IMR-90 (cell line): ENCODE results near the gene SUSD6. TPM values are rescaled to one million over a fixed set of nuclear protein-coding genes. Genes with fewer than 3 reads are reported as not detected.

ENCODE experiments used
- ATAC-seq: fragments of 200-7000 bp; cut with Tn5 transposase; 2 replicates; pipeline ENCODE4 v1.9.1; 2020; ENCODE audit warnings: low read depth, mild to moderate bottlenecking, moderate library complexity
- BruUV-seq: library from RNA; stranded (reverse); fragments of 400-500 nt; replicated peaks from 2 replicates; lab custom pipeline; 2021; lab: Mats Ljungman, UMichigan
- CTCF ChIA-PET: fragments of 300-600 bp; formaldehyde crosslinking; extraction: SDS; loops from one replicate; lab custom pipeline; 2021; ENCODE audit warnings: antibody characterized with exemption; lab: Yijun Ruan, JAX
- POLR2A ChIA-PET: fragments of 300-600 bp; sonication (Branson Sonifier 250); formaldehyde crosslinking; loops from one replicate; lab custom pipeline; 2022; ENCODE audit warnings: antibody characterized with exemption; ENCODE audit not compliant: unreplicated experiment; lab: Charles Lee
- DNase-seq: peaks from one replicate; pipeline ENCODE4 v3.0.0; 2013
- H2AFZ ChIP-seq: replicated peaks from 2 replicates; pipeline ENCODE3; 2013; ENCODE audit warnings: low read length, mild to moderate bottlenecking; ENCODE audit not compliant: poor library complexity
- H2AK5ac ChIP-seq: 2 replicates; pipeline ENCODE4 v1.6.1; 2013; ENCODE audit warnings: low read depth, low read length, inconsistent platforms
- H2AK9ac ChIP-seq: replicated peaks from 2 replicates; pipeline ENCODE3; 2013; ENCODE audit warnings: mild to moderate bottlenecking, low read depth, low read length, moderate library complexity; ENCODE audit not compliant: poor library complexity
- H2BK120ac ChIP-seq: 2 replicates; pipeline ENCODE4 v1.6.1; 2013; ENCODE audit warnings: low read depth, low read length, inconsistent platforms
- H2BK15ac ChIP-seq: 3 replicates; pipeline ENCODE4 v1.6.1; 2013; ENCODE audit warnings: low read depth, low read length, inconsistent platforms
- H2BK20ac ChIP-seq: 2 replicates; pipeline ENCODE4 v1.6.1; 2013; ENCODE audit warnings: low read depth, mild to moderate bottlenecking, inconsistent platforms, low read length, moderate library complexity
- H2BK5ac ChIP-seq: 2 replicates; pipeline ENCODE4 v1.6.1; 2013; ENCODE audit warnings: mild to moderate bottlenecking, low read depth, low read length, inconsistent platforms; ENCODE audit not compliant: poor library complexity, severe bottlenecking
- H3K14ac ChIP-seq: replicated peaks from 2 replicates; pipeline ENCODE4 v1.6.1; 2013; ENCODE audit warnings: low read depth, low read length, inconsistent platforms
- H3K18ac ChIP-seq: 2 replicates; pipeline ENCODE4 v1.6.1; 2013; ENCODE audit warnings: low read depth, low read length, control low read depth
- H3K23ac ChIP-seq: 2 replicates; pipeline ENCODE4 v1.6.1; 2013; ENCODE audit warnings: low read depth, low read length, inconsistent platforms
- H3K27ac ChIP-seq: 2 replicates; pipeline ENCODE4 v1.5.1; 2013; ENCODE audit warnings: mild to moderate bottlenecking, control low read depth, low read length; ENCODE audit not compliant: insufficient read depth
- H3K27me3 ChIP-seq: 2 replicates; pipeline ENCODE4 v1.6.1; 2013; ENCODE audit warnings: low read length; ENCODE audit not compliant: control insufficient read depth, insufficient read depth
- H3K36me3 ChIP-seq: 2 replicates; pipeline ENCODE4 v1.6.1; 2013; ENCODE audit warnings: low read length, mixed read lengths; ENCODE audit not compliant: control insufficient read depth, insufficient read depth
- H3K4ac ChIP-seq: 2 replicates; pipeline ENCODE4 v1.6.1; 2013; ENCODE audit warnings: low read depth, low read length, inconsistent platforms
- H3K4me1 ChIP-seq: 2 replicates; pipeline ENCODE4 v1.6.1; 2013; ENCODE audit warnings: low read length, mixed read lengths; ENCODE audit not compliant: control insufficient read depth, insufficient read depth
- H3K4me2 ChIP-seq: 2 replicates; pipeline ENCODE4 v1.6.1; 2013; ENCODE audit warnings: low read depth, mild to moderate bottlenecking, control low read depth, low read length, moderate library complexity
- H3K4me3 ChIP-seq: 2 replicates; pipeline ENCODE4 v1.5.1; 2013; ENCODE audit warnings: low read depth, mild to moderate bottlenecking, control low read depth, low read length, moderate library complexity; ENCODE audit not compliant: insufficient read depth
- H3K56ac ChIP-seq: 2 replicates; pipeline ENCODE4 v1.6.1; 2013; ENCODE audit warnings: low read length, inconsistent platforms; ENCODE audit not compliant: insufficient read depth; ENCODE audit errors: extremely low read depth
- H3K79me1 ChIP-seq, 2 experiments: 2 replicates each; pipeline ENCODE4 v1.6.1; 2013; ENCODE audit warnings: low read length in 2 of 2, inconsistent platforms in 1 of 2, low read depth in 1 of 2
- H3K9ac ChIP-seq: 2 replicates; pipeline ENCODE4 v1.6.1; 2013; ENCODE audit warnings: low read depth, low read length, control low read depth
- H3K9me1 ChIP-seq: 2 replicates; pipeline ENCODE4 v1.6.1; 2013; ENCODE audit warnings: low read length, inconsistent platforms; ENCODE audit not compliant: insufficient read depth
- H3K9me3 ChIP-seq: 2 replicates; pipeline ENCODE4 v1.6.1; 2013; ENCODE audit warnings: low read length; ENCODE audit not compliant: control insufficient read depth, insufficient read depth
- H4K20me1 ChIP-seq: 2 replicates; pipeline ENCODE4 v1.6.1; 2013; ENCODE audit warnings: low read length, inconsistent platforms; ENCODE audit not compliant: insufficient read depth
- H4K5ac ChIP-seq: 2 replicates; pipeline ENCODE4 v1.6.1; 2013; ENCODE audit warnings: mild to moderate bottlenecking, low read depth, low read length, control low read depth
- H4K8ac ChIP-seq, 2 experiments: 2 replicates each; pipeline ENCODE4 v1.6.1; 2013; ENCODE audit warnings: low read depth in 2 of 2, low read length in 2 of 2, control low read depth in 1 of 2, inconsistent platforms in 1 of 2
- H4K91ac ChIP-seq: 2 replicates; pipeline ENCODE4 v1.6.1; 2013; ENCODE audit warnings: low read depth, low read length, inconsistent platforms; ENCODE audit not compliant: insufficient read depth
- BHLHE40 ChIP-seq: fragments of 150-350 bp; IDR thresholded peaks from 2 replicates; pipeline ENCODE4 v1.6.1; 2016; ENCODE audit warnings: mild to moderate bottlenecking, low read depth, low read length
- CEBPB ChIP-seq: IDR thresholded peaks from 2 replicates; pipeline ENCODE4 v1.6.1; 2012; ENCODE audit warnings: low read depth, low read length, improper control_type of control experiment
- CHD1 ChIP-seq: IDR thresholded peaks from 2 replicates; pipeline ENCODE4 v1.6.1; 2012; ENCODE audit warnings: low read depth, low read length, improper control_type of control experiment
- FOS ChIP-seq: fragments of 150-350 bp; IDR thresholded peaks from 2 replicates; pipeline ENCODE4 v1.6.1; 2016; ENCODE audit warnings: low read depth, low read length
- MAFK ChIP-seq: IDR thresholded peaks from 2 replicates; pipeline ENCODE4 v1.6.1; 2012; ENCODE audit warnings: low read depth, low read length, improper control_type of control experiment
- MAZ ChIP-seq: IDR thresholded peaks from 2 replicates; pipeline ENCODE4 v1.6.1; 2012; ENCODE audit warnings: low read depth, mild to moderate bottlenecking, low read length, improper control_type of control experiment, moderate library complexity, borderline replicate concordance
- MXI1 ChIP-seq: IDR thresholded peaks from 2 replicates; pipeline ENCODE4 v1.6.1; 2012; ENCODE audit warnings: low read depth, mild to moderate bottlenecking, low read length, moderate library complexity, borderline replicate concordance
- NFE2L2 ChIP-seq: fragments of 150-350 bp; IDR thresholded peaks from 2 replicates; pipeline ENCODE4 v1.6.1; 2016; ENCODE audit warnings: low read depth, mild to moderate bottlenecking, low read length
- POLR2A ChIP-seq: IDR thresholded peaks from 2 replicates; pipeline ENCODE4 v1.6.1; 2012; ENCODE audit warnings: mild to moderate bottlenecking, low read depth, low read length
- RAD21 ChIP-seq: IDR thresholded peaks from 2 replicates; pipeline ENCODE4 v1.6.1; 2012; ENCODE audit warnings: low read length, improper control_type of control experiment
- RCOR1 ChIP-seq: IDR thresholded peaks from 2 replicates; pipeline ENCODE4 v1.6.1; 2012; ENCODE audit warnings: mild to moderate bottlenecking, low read length, improper control_type of control experiment; ENCODE audit not compliant: insufficient replicate concordance
- RFX5 ChIP-seq: IDR thresholded peaks from 2 replicates; pipeline ENCODE4 v1.8.0; 2012; ENCODE audit warnings: low read depth, mild to moderate bottlenecking, low read length, moderate library complexity
- SMC3 ChIP-seq: fragments of 150-350 bp; IDR thresholded peaks from 2 replicates; pipeline ENCODE4 v1.6.1; 2016; ENCODE audit warnings: low read depth, mild to moderate bottlenecking, antibody characterized with exemption, low read length, moderate library complexity
- WGBS, 2 experiments: methylation state at CpG; one replicate each; pipeline versions ENCODE4 v1.1.5 to v1.1.7; 2013; ENCODE audit warnings: missing lambda C conversion rate in 2 of 2; ENCODE audit not compliant: insufficient read length in 1 of 2; ENCODE audit errors: extremely low coverage in 2 of 2; 5-methylcytosine and 5-hydroxymethylcytosine counted together
- dilution Hi-C: fragments of 300-500 bp; cut with HindIII; formaldehyde crosslinking; loops from one replicate; pipeline ENCODE4 v1.14.3; 2018; ENCODE audit warnings: low sequenced_read_pairs; ENCODE audit not compliant: unreplicated experiment
- in situ Hi-C: fragments of 300-500 bp; cut with MboI; formaldehyde crosslinking; loops from 3 replicates; pipeline ENCODE4 v1.14.3; 2019; ENCODE audit warnings: low sequenced_read_pairs, inconsistent platforms, mixed read lengths
- intact Hi-C: fragments of 100-400 bp; cut with micrococcal nuclease; formaldehyde crosslinking; loops from 2 replicates; pipeline ENCODE4 v1.10.0; 2022
- polyA plus RNA-seq, 3 experiments: library from polyadenylated mRNA; depleted of rRNA; stranded (reverse); fragments of >200 nt; gene quantifications; 2 replicates each; pipeline ENCODE4 v1.2.3, GENCODE V29; 2012; ENCODE audit warnings: low replicate concordance in 1 of 3
- total RNA-seq: library from RNA; depleted of rRNA; stranded (reverse); fragments of >200 nt; gene quantifications from 2 replicates; pipeline ENCODE4 v1.2.3, GENCODE V29; 2012
- TF ChIP-seq, protein P1 (sequence below): fragments of 150-350 bp; IDR thresholded peaks from 2 replicates; pipeline ENCODE4 v1.6.1; 2017; ENCODE audit warnings: mild to moderate bottlenecking, antibody characterized with exemption, low read length, low read depth
- TF ChIP-seq, protein P2 (sequence below): conservative IDR thresholded peaks from 2 replicates; pipeline ENCODE4 v1.5.1; 2012; ENCODE audit warnings: mild to moderate bottlenecking, low read depth, low read length, improper control_type of control experiment
- TF ChIP-seq, protein P3 (sequence below): fragments of 150-350 bp; IDR thresholded peaks from 2 replicates; pipeline ENCODE4 v1.6.1; 2016; ENCODE audit warnings: low read depth, mild to moderate bottlenecking, low read length, moderate library complexity, borderline replicate concordance

The SUSD6 gene
- total and polyA plus RNA-seq, 2 of the 4 experiments (the other 2 are of a cell fraction): 2.3 to 10.1 TPM

DNA sequence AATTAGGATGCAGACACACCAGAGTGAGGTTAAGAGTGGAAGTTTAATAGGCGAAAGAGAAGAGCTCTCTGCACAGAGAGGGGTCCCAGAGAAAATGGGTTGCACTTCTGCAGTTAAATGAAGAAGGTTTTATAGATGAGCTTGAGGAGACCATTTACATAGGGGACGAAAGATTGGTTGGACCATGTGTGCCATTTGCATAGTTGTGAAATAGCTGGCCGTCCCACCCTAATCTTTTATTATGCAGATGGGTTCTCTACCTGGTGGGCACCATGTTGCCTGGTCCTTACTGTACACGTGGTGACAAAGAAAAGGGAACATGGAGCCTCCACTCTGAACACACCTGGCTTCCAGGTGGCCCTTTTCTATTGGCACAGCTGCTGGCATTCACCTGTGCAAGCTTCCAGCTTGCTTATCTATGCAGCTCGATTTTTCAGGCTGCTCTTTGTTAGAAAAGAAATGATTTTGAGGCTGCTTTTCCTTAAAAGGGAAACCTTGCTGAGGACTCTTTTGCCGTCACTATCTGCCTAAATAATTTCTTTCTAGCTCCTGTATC lies 88.4 kb downstream of the SUSD6 start:
- Histone ChIP-seq H3K27ac (no peak overlapping the region), H3K27me3 (no peaks in the 10 kb centered on the region), H2BK120ac (no peak overlapping the region), H3K4me2 (no peak overlapping the region), H3K4ac (no peak overlapping the region), H2AFZ (no peak overlapping the region), H3K9me1 (peaks cover 37% of the 10 kb centered on the region), H4K20me1 (peaks cover 31% of the 10 kb centered on the region), H3K23ac (no peak overlapping the region), H2AK9ac (no peak overlapping the region), H3K18ac (no peak overlapping the region), H2BK5ac (no peak overlapping the region), H2BK15ac (no peak overlapping the region), H4K5ac (no peak overlapping the region), H3K36me3 (peaks cover 13% of the 10 kb centered on the region), H3K9ac (no peak overlapping the region), H4K8ac (no peak overlapping the region), H3K4me3 (no peak overlapping the region), H3K4me1 (peaks cover 14% of the 10 kb centered on the region), H4K91ac (no peak overlapping the region), H3K14ac (no peak overlapping the region), H2AK5ac (no peak overlapping the region), H3K56ac (no peak overlapping the region), H3K9me3 (no peaks in the 10 kb centered on the region), H2BK20ac (no peak overlapping the region), H3K79me1 (peaks cover 37 to 66% of the 10 kb centered on the region in 2 experiments)
- intact Hi-C loops: no loop called here
- DNase-seq (no peak), ATAC-seq (no peak)
- POLR2A ChIA-PET: no interaction called here
- in situ Hi-C loops: no loop called here
- dilution Hi-C loops: no loop called here
- WGBS, 2 experiments: no CpG with 5 or more reads among the region's 6 CpGs
- BruUV-seq: no TSS peak
- TF ChIP-seq RCOR1: no peak
- TF ChIP-seq CEBPB: no peak
- no peak for TF ChIP-seq MAFK
- TF ChIP-seq, protein P1, sequence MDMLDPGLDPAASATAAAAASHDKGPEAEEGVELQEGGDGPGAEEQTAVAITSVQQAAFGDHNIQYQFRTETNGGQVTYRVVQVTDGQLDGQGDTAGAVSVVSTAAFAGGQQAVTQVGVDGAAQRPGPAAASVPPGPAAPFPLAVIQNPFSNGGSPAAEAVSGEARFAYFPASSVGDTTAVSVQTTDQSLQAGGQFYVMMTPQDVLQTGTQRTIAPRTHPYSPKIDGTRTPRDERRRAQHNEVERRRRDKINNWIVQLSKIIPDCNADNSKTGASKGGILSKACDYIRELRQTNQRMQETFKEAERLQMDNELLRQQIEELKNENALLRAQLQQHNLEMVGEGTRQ: no peak
- TF ChIP-seq POLR2A: no peak
- no peak for TF ChIP-seq CHD1
- no peak for TF ChIP-seq RFX5
- no peak for TF ChIP-seq MAZ
- no peak for TF ChIP-seq MXI1
- TF ChIP-seq SMC3: no peak
- TF ChIP-seq FOS: no peak
- TF ChIP-seq BHLHE40: no peak
- no peak for TF ChIP-seq NFE2L2
- TF ChIP-seq, protein P2, sequence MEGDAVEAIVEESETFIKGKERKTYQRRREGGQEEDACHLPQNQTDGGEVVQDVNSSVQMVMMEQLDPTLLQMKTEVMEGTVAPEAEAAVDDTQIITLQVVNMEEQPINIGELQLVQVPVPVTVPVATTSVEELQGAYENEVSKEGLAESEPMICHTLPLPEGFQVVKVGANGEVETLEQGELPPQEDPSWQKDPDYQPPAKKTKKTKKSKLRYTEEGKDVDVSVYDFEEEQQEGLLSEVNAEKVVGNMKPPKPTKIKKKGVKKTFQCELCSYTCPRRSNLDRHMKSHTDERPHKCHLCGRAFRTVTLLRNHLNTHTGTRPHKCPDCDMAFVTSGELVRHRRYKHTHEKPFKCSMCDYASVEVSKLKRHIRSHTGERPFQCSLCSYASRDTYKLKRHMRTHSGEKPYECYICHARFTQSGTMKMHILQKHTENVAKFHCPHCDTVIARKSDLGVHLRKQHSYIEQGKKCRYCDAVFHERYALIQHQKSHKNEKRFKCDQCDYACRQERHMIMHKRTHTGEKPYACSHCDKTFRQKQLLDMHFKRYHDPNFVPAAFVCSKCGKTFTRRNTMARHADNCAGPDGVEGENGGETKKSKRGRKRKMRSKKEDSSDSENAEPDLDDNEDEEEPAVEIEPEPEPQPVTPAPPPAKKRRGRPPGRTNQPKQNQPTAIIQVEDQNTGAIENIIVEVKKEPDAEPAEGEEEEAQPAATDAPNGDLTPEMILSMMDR: no peak
- TF ChIP-seq RAD21: no peak
- TF ChIP-seq, protein P3, sequence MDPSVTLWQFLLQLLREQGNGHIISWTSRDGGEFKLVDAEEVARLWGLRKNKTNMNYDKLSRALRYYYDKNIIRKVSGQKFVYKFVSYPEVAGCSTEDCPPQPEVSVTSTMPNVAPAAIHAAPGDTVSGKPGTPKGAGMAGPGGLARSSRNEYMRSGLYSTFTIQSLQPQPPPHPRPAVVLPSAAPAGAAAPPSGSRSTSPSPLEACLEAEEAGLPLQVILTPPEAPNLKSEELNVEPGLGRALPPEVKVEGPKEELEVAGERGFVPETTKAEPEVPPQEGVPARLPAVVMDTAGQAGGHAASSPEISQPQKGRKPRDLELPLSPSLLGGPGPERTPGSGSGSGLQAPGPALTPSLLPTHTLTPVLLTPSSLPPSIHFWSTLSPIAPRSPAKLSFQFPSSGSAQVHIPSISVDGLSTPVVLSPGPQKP: no peak
- CTCF ChIA-PET: no interaction called here
